K562 (cell line): ENCODE data around the gene PIGK. TPM values are rescaled to one million over a fixed set of nuclear protein-coding genes. Genes with fewer than 3 reads are reported as not detected.

Experiments used
- BDP1 ChIP-seq: IDR thresholded peaks from 3 replicates; pipeline ENCODE4 v1.6.1; 2011; ENCODE audit not compliant: insufficient read length, insufficient read depth
- CBX3 ChIP-seq, 2 experiments: IDR thresholded peaks; 1 replicate in 1 of 2; 2 replicates in 1 of 2; pipeline ENCODE4 v1.6.1; 2012; ENCODE audit warnings: inconsistent platforms in 2 of 2, low read length in 2 of 2, borderline replicate concordance in 1 of 2, control low read depth in 1 of 2
- CCAR2 ChIP-seq: fragments of 200-400 bp; formaldehyde crosslinking; IDR thresholded peaks from 2 replicates; pipeline ENCODE4 v1.6.1; 2017; ENCODE audit warnings: mild to moderate bottlenecking, low read depth, low read length
- E2F3 ChIP-seq: fragments of 250-450 bp; sonication (Bioruptor Pico); IDR thresholded peaks from 2 replicates; pipeline ENCODE4 v1.4.0; 2020; ENCODE audit warnings: mild to moderate bottlenecking
- EP400 ChIP-seq: fragments of 450-650 bp; IDR thresholded peaks from 2 replicates; pipeline ENCODE4 v1.6.1; 2017; ENCODE audit warnings: antibody characterized with exemption, mild to moderate bottlenecking, moderate library complexity
- ESRRA ChIP-seq: fragments of 450-650 bp; IDR thresholded peaks from 2 replicates; pipeline ENCODE4 v1.6.1; 2014; ENCODE audit warnings: low read depth, mild to moderate bottlenecking, moderate library complexity, borderline replicate concordance
- FOXK2 ChIP-seq, 2 experiments: fragments of 450-650 bp; IDR thresholded peaks in 1 of 2; conservative IDR thresholded peaks in 1 of 2; 2 replicates each; pipeline ENCODE4 v1.6.1; 2016; ENCODE audit warnings: low read depth in 2 of 2, mild to moderate bottlenecking in 1 of 2
- GABPB2 ChIP-seq: fragments of 250-450 bp; sonication (Bioruptor Pico); conservative IDR thresholded peaks from 2 replicates; pipeline ENCODE4 v1.5.1; 2021; ENCODE audit warnings: mild to moderate bottlenecking
- GATAD2A ChIP-seq: fragments of 450-650 bp; IDR thresholded peaks from 2 replicates; pipeline ENCODE4 v1.6.1; 2017
- KLF13 ChIP-seq: fragments of 450-650 bp; IDR thresholded peaks from 2 replicates; pipeline ENCODE4 v1.6.1; 2016; ENCODE audit warnings: missing genetic modification characterization, low read depth, mild to moderate bottlenecking, missing compliant biosample characterization, moderate library complexity, borderline replicate concordance
- MIER1 ChIP-seq: fragments of 450-650 bp; IDR thresholded peaks from 2 replicates; pipeline ENCODE4 v1.6.1; 2016; ENCODE audit warnings: antibody characterized with exemption, mild to moderate bottlenecking, low read depth
- MTF1 ChIP-seq: fragments of 250-450 bp; sonication (Bioruptor Pico); IDR thresholded peaks from 2 replicates; pipeline ENCODE4 v1.9.0; 2021; ENCODE audit warnings: moderate library complexity, mild to moderate bottlenecking, inconsistent platforms, borderline replicate concordance
- POLR2G ChIP-seq: fragments of 200-400 bp; formaldehyde crosslinking; IDR thresholded peaks from 2 replicates; pipeline ENCODE4 v1.6.1; 2017; ENCODE audit warnings: low read depth, mild to moderate bottlenecking, antibody characterized with exemption, low read length, moderate library complexity
- PYGO2 ChIP-seq: fragments of 450-650 bp; IDR thresholded peaks from 2 replicates; pipeline ENCODE4 v1.6.1; 2016; ENCODE audit warnings: mild to moderate bottlenecking, missing genetic modification characterization, moderate library complexity, missing compliant biosample characterization
- SIX5 ChIP-seq, 2 experiments: IDR thresholded peaks; 2 replicates each; pipeline ENCODE4 v1.6.1; 2011; ENCODE audit warnings: low read length in 2 of 2, borderline replicate concordance in 1 of 2, low read depth in 1 of 2, mild to moderate bottlenecking in 1 of 2, moderate library complexity in 1 of 2; ENCODE audit not compliant: insufficient read depth in 1 of 2
- SMAD4 ChIP-seq: fragments of 250-450 bp; sonication (Bioruptor Pico); conservative IDR thresholded peaks from 2 replicates; pipeline ENCODE4 v1.8.0; 2021; ENCODE audit warnings: inconsistent platforms, mild to moderate bottlenecking, moderate library complexity
- TCF3 ChIP-seq: sonication (generic); formaldehyde crosslinking; IDR thresholded peaks from 2 replicates; pipeline ENCODE4 v1.4.0; 2020; ENCODE audit warnings: mild to moderate bottlenecking, missing genetic modification reagents
- TOE1 ChIP-seq, 2 experiments: fragments of 450-650 bp in 1 of 2; sonication (generic) in 1 of 2; formaldehyde crosslinking in 1 of 2; IDR thresholded peaks; 2 replicates each; pipeline versions ENCODE4 v1.7.1 to v1.8.0; 2016 to 2022; ENCODE audit warnings: borderline replicate concordance in 2 of 2, mild to moderate bottlenecking in 2 of 2, antibody characterized with exemption in 1 of 2, inconsistent platforms in 1 of 2, low read depth in 1 of 2, missing genetic modification reagents in 1 of 2, moderate library complexity in 1 of 2
- ZFP30 ChIP-seq: fragments of 250-450 bp; sonication (Bioruptor Pico); IDR thresholded peaks from 2 replicates; pipeline ENCODE4 v1.8.0; 2022; ENCODE audit warnings: moderate library complexity, mild to moderate bottlenecking, inconsistent platforms, borderline replicate concordance
- ZNF316 ChIP-seq: fragments of 450-650 bp; IDR thresholded peaks from 2 replicates; pipeline ENCODE4 v1.6.1; 2016
- polyA plus RNA-seq, 8 experiments: library from polyadenylated mRNA; depleted of rRNA in 4 of 8; stranded (reverse) in 5 of 8; unstranded in 3 of 8; fragments of >200 nt; fragmentation: Nextera tagmentation in 2 of 8; fragmentation: Illumina TruSeq in 1 of 8; extraction: Ambion mirVana in 2 of 8; extraction: Trizol in 1 of 8; gene quantifications; 2 replicates each; pipeline versions ENCODE4 v1.2.1 to v1.2.3, GENCODE V29; 2011 to 2014; ENCODE audit warnings: inconsistent platforms in 1 of 8, missing spikeins in 1 of 8
- total RNA-seq, 7 experiments: library from RNA; depleted of rRNA in 6 of 7; stranded (reverse); fragments of >200 nt in 6 of 7; fragmentation: Illumina TruSeq in 2 of 7; extraction: Trizol in 2 of 7; gene quantifications; 2 replicates each; pipeline versions ENCODE4 v1.2.1 to v1.2.3, GENCODE V29; 2011 to 2021; ENCODE audit warnings: low replicate concordance in 1 of 7
- TF ChIP-seq, protein P1 (sequence below): fragments of 150-350 bp; conservative IDR thresholded peaks from 2 replicates; pipeline ENCODE4 v1.6.1; 2014; ENCODE audit warnings: low read length
- TF ChIP-seq, protein P2 (sequence below): fragments of 450-650 bp; IDR thresholded peaks from 2 replicates; pipeline ENCODE4 v1.6.1; 2017; ENCODE audit warnings: mild to moderate bottlenecking, moderate library complexity
- TF ChIP-seq, protein P3 (sequence below): fragments of 450-650 bp; formaldehyde crosslinking; IDR thresholded peaks from 2 replicates; pipeline ENCODE4 v1.4.0; 2020; ENCODE audit warnings: mild to moderate bottlenecking, moderate library complexity

Gene PIGK
- total and polyA plus RNA-seq, 9 of the 15 experiments (the other 6 are each of a cell fraction or from before 2014, with no cell fraction given): 15.7 to 59.5 (median 29.9) TPM

DNA sequence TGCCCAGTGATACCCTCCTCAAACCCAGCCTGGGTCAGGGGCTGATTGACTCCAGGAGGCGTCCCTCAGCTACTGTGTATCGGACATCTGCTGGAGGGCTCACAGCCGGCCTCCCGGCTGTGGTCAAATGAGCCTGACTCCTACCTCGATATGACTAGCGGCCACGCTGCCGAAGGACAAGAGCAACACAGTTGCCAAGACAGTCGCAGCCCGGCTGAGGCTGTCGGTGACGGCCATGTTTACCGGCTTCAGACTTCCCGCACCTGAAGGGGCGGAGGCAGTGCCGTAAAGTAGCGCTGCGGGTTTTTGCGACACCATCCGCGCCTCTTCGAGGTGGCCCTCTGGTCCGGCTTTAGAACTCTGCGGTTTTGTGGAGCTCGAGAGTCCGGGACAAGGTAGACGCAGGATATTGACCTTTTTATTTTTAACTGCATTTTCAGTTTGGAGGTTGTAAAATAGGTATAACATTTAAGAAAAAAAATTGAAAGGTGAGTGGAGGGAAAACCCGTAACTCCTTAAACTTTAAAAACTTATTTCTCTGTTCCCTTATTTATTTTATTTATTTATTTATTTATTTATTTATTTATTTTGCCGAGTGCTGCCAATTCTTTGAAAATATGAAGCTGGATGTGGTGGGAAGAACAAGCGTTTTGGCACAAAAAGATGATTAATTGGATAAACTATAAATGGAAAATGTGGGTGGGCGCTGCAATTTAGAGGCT is at the start of gene PIGK (continued):
- TF ChIP-seq, protein P1, sequence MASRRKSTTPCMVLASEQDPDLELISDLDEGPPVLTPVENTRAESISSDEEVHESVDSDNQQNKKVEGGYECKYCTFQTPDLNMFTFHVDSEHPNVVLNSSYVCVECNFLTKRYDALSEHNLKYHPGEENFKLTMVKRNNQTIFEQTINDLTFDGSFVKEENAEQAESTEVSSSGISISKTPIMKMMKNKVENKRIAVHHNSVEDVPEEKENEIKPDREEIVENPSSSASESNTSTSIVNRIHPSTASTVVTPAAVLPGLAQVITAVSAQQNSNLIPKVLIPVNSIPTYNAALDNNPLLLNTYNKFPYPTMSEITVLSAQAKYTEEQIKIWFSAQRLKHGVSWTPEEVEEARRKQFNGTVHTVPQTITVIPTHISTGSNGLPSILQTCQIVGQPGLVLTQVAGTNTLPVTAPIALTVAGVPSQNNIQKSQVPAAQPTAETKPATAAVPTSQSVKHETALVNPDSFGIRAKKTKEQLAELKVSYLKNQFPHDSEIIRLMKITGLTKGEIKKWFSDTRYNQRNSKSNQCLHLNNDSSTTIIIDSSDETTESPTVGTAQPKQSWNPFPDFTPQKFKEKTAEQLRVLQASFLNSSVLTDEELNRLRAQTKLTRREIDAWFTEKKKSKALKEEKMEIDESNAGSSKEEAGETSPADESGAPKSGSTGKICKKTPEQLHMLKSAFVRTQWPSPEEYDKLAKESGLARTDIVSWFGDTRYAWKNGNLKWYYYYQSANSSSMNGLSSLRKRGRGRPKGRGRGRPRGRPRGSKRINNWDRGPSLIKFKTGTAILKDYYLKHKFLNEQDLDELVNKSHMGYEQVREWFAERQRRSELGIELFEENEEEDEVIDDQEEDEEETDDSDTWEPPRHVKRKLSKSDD: no peak
- TF ChIP-seq POLR2G (peak; percentile 91), CBX3 (IDR thresholded peaks at IDR 0.05; ENCODE audit: borderline replicate concordance in 1 of 2, low read length in 2 of 2) (0 out of 3 replicates have a peak, but pooled peaks of 1 of the 2 experiments have one; percentile 46), GATAD2A (no peak), TOE1 (IDR thresholded peaks at IDR 0.05; ENCODE audit: borderline replicate concordance) (no peak), TOE1 (CRISPR knock-in tag; IDR thresholded peaks at IDR 0.05; ENCODE audit: borderline replicate concordance, low read depth) (no peak), ESRRA (peak; percentile 86; the same call in 1 of the 2 replicates), CCAR2 (no peak), PYGO2 (no peak), TCF3 (no peak), KLF13 (tag) (no peak), MIER1 (no peak), SIX5 (IDR thresholded peaks at IDR 0.05; ENCODE audit: borderline replicate concordance in 1 of 2, insufficient read depth in 1 of 2, low read depth in 1 of 2, low read length in 2 of 2) (no peak), GABPB2 (no peak), SMAD4 (CRISPR knock-in tag) (no peak), BDP1 (no peak), E2F3 (CRISPR knock-in tag) (no peak), EP400 (peak; percentile 53; the same call in 1 of the 2 replicates), ZFP30 (no peak), MTF1 (CRISPR knock-in tag) (no peak), FOXK2 (conservative IDR thresholded peaks at IDR 0.05 in 1 of 2, IDR thresholded peaks at IDR 0.05 in 1 of 2; ENCODE audit: low read depth in 2 of 2) (peak; percentile 96 to 97), ZNF316 (no peak)
- TF ChIP-seq, protein P2, sequence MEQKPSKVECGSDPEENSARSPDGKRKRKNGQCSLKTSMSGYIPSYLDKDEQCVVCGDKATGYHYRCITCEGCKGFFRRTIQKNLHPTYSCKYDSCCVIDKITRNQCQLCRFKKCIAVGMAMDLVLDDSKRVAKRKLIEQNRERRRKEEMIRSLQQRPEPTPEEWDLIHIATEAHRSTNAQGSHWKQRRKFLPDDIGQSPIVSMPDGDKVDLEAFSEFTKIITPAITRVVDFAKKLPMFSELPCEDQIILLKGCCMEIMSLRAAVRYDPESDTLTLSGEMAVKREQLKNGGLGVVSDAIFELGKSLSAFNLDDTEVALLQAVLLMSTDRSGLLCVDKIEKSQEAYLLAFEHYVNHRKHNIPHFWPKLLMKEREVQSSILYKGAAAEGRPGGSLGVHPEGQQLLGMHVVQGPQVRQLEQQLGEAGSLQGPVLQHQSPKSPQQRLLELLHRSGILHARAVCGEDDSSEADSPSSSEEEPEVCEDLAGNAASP: no peak
- TF ChIP-seq, protein P3, sequence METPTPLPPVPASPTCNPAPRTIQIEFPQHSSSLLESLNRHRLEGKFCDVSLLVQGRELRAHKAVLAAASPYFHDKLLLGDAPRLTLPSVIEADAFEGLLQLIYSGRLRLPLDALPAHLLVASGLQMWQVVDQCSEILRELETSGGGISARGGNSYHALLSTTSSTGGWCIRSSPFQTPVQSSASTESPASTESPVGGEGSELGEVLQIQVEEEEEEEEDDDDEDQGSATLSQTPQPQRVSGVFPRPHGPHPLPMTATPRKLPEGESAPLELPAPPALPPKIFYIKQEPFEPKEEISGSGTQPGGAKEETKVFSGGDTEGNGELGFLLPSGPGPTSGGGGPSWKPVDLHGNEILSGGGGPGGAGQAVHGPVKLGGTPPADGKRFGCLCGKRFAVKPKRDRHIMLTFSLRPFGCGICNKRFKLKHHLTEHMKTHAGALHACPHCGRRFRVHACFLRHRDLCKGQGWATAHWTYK (CRISPR knock-in tag): no peak
